Vagina (tissue), 2 donors: Measurements from ENCODE around the gene SIK3.

Experiments
- POLR2A ChIP-seq, 2 donors: fragments of 450-650 bp; IDR thresholded peaks; one replicate each; pipeline ENCODE4 v1.6.1; 2017; ENCODE audit warnings: antibody characterized with exemption in 2 of 2, mild to moderate bottlenecking in 2 of 2, moderate library complexity in 2 of 2
- POLR2AphosphoS5 ChIP-seq, 2 donors: sonication (generic); formaldehyde crosslinking; IDR thresholded peaks; one replicate each; pipeline ENCODE4 v1.9.0; 2017; ENCODE audit warnings: antibody characterized with exemption in 2 of 2, mild to moderate bottlenecking in 2 of 2, low read depth in 1 of 2; ENCODE audit not compliant: insufficient read depth in 1 of 2
- TF ChIP-seq, protein P1 (sequence below), 3 experiments: fragments of 450-650 bp in 2 of 3; fragments of 200-600 bp in 1 of 3; sonication (generic) in 1 of 3; IDR thresholded peaks; one replicate each; pipeline ENCODE4 v1.5.1; 2017 to 2019; ENCODE audit warnings: antibody characterized with exemption in 3 of 3, mild to moderate bottlenecking in 2 of 3, moderate library complexity in 2 of 3

DNA sequence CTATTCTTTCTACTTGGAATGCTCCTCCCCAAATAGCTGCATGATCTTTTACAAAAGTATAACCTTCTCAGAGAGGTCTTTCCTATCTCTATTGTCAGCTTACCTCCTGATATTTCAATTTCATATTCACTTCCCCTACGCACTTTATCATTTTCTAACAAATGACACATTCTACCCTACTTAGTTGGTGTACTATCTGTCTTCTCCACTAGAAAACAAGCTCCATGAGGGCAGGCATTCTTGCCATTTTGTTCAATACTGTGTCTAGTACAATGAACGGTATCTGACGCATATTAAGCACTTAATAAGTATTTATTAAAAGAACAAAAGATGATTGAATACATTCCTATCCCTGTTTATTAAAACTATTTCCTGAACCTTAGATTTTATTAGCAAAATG is 164.3 kb downstream of the SIK3 start:
- no peak for TF ChIP-seq POLR2AphosphoS5 (IDR thresholded peaks at IDR 0.05; ENCODE audit: insufficient read depth in 1 of 2, low read depth in 1 of 2)
- TF ChIP-seq POLR2A (IDR thresholded peaks at IDR 0.05) = no peak
- TF ChIP-seq, protein P1, sequence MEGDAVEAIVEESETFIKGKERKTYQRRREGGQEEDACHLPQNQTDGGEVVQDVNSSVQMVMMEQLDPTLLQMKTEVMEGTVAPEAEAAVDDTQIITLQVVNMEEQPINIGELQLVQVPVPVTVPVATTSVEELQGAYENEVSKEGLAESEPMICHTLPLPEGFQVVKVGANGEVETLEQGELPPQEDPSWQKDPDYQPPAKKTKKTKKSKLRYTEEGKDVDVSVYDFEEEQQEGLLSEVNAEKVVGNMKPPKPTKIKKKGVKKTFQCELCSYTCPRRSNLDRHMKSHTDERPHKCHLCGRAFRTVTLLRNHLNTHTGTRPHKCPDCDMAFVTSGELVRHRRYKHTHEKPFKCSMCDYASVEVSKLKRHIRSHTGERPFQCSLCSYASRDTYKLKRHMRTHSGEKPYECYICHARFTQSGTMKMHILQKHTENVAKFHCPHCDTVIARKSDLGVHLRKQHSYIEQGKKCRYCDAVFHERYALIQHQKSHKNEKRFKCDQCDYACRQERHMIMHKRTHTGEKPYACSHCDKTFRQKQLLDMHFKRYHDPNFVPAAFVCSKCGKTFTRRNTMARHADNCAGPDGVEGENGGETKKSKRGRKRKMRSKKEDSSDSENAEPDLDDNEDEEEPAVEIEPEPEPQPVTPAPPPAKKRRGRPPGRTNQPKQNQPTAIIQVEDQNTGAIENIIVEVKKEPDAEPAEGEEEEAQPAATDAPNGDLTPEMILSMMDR (IDR thresholded peaks at IDR 0.05) = no peak
